Measurements from ENCODE around the gene LYZL6. TPM values are rescaled to one million over a fixed set of nuclear protein-coding genes. Genes with fewer than 3 reads are reported as not detected.

LYZL6 gene
- total RNA-seq, 1 donor from 2014 or later = not detected

- DNase-seq (ENCODE audit: low read depth) = no peak
- H3K4me3 ChIP-seq (ENCODE audit: low read depth, low read length) = no peak overlapping the region
- TF ChIP-seq CTCF (conservative IDR thresholded peaks at IDR 0.05; ENCODE audit: low read depth, low read length) = no peak
Observed at GRCh38 chr17:35918665-35919064, 24.8 kb downstream of the LYZL6 start.

GRCh38 chr17:35917519-35918213, 25.8 kb downstream of the LYZL6 start:
- no peak overlapping the region for H3K4me3 ChIP-seq (ENCODE audit: low read depth, low read length)
- DNase-seq (ENCODE audit: low read depth) = no peak
- TF ChIP-seq CTCF (conservative IDR thresholded peaks at IDR 0.05; ENCODE audit: low read depth, low read length) = no peak

- no peak for DNase-seq (ENCODE audit: low read depth)
- TF ChIP-seq CTCF (conservative IDR thresholded peaks at IDR 0.05; ENCODE audit: low read depth, low read length) = no peak
Observed at GRCh38 chr17:35915153-35915964, 28.2 kb downstream of the LYZL6 start.

GRCh38 chr17:35914354-35914753, 29.2 kb downstream of the LYZL6 start:
- no peak overlapping the region for H3K4me3 ChIP-seq (ENCODE audit: low read depth, low read length)
- DNase-seq (ENCODE audit: low read depth) = no peak
- TF ChIP-seq CTCF (conservative IDR thresholded peaks at IDR 0.05; ENCODE audit: low read depth, low read length) = no peak

More at GRCh38 chr17:35915153-35915964, 28.2 kb downstream of the LYZL6 start:
- H3K4me3 ChIP-seq (ENCODE audit: low read depth, low read length) = no peak overlapping the region

- no peak for TF ChIP-seq CTCF (conservative IDR thresholded peaks at IDR 0.05; ENCODE audit: low read depth, low read length)
- no peak for DNase-seq (ENCODE audit: low read depth)
- no peak overlapping the region for H3K4me3 ChIP-seq (ENCODE audit: low read depth, low read length)
Observed at GRCh38 chr17:35913609-35914008, 29.9 kb downstream of the LYZL6 start.

- no peak overlapping the region for H3K4me3 ChIP-seq (ENCODE audit: low read depth, low read length)
- TF ChIP-seq CTCF (conservative IDR thresholded peaks at IDR 0.05; ENCODE audit: low read depth, low read length) = no peak
- DNase-seq (ENCODE audit: low read depth) = no peak
Observed at GRCh38 chr17:35912942-35913341, 30.6 kb downstream of the LYZL6 start.

Measured in epithelial cell of proximal tubule (primary cell).